H1 (cell line): ENCODE data around the gene KIF1B. TPM values are rescaled to one million over a fixed set of nuclear protein-coding genes. Genes with fewer than 3 reads are reported as not detected.

Source experiments
- GABPA ChIP-seq: IDR thresholded peaks from 2 replicates; pipeline ENCODE4 v1.6.1; 2011; ENCODE audit warnings: mild to moderate bottlenecking, low read length, moderate library complexity, borderline replicate concordance; ENCODE audit not compliant: insufficient read depth
- PHF8 ChIP-seq: fragments of 200-600 bp; sonication (generic); conservative IDR thresholded peaks from 2 replicates; pipeline ENCODE4 v1.7.1; 2012; ENCODE audit warnings: low read depth, mild to moderate bottlenecking, inconsistent platforms, low read length, moderate library complexity
- POLR2A ChIP-seq, 2 experiments: IDR thresholded peaks; 1 replicate in 1 of 2; 2 replicates in 1 of 2; pipeline ENCODE4 v1.6.1; 2011; ENCODE audit warnings: low read depth in 2 of 2, low read length in 2 of 2, mild to moderate bottlenecking in 2 of 2; ENCODE audit errors: control extremely low read depth in 1 of 2
- POU5F1 ChIP-seq: IDR thresholded peaks from 2 replicates; pipeline ENCODE4 v1.6.1; 2011; ENCODE audit warnings: low read depth, mild to moderate bottlenecking, low read length, moderate library complexity
- SP2 ChIP-seq: IDR thresholded peaks from 2 replicates; pipeline ENCODE4 v1.6.1; 2012; ENCODE audit warnings: mild to moderate bottlenecking, low read length, inconsistent platforms
- TCF12 ChIP-seq: IDR thresholded peaks from 2 replicates; pipeline ENCODE4 v1.6.1; 2011; ENCODE audit warnings: low read depth, mild to moderate bottlenecking, low read length
- polyA plus RNA-seq, 7 experiments: library from polyadenylated mRNA; depleted of rRNA in 3 of 7; stranded (reverse) in 5 of 7; unstranded in 2 of 7; fragments of >200 nt in 5 of 7; fragments of 200-250 nt in 2 of 7; gene quantifications; 1 replicate in 5 of 7; 2 replicates in 1 of 7; 4 replicates in 1 of 7; pipeline versions ENCODE4 v1.2.1 to v1.2.3, GENCODE V29; 2011 to 2013; ENCODE audit warnings: missing spikeins in 2 of 7, mixed read lengths in 2 of 7
- total RNA-seq: library from RNA; stranded (reverse); fragmentation: NEBNext Ultra II Directional; extraction: Animal tissue kit (Norgen Biotek cat#: 25700); gene quantifications from 2 replicates; pipeline ENCODE4 v1.2.1, GENCODE V29; 2021
- TF ChIP-seq, protein P1 (sequence below): IDR thresholded peaks from 2 replicates; pipeline ENCODE4 v1.6.1; 2012; ENCODE audit warnings: inconsistent platforms

The KIF1B gene
- total and polyA plus RNA-seq, 2 of the 8 experiments (the other 6 are each of a cell fraction or from before 2014, with no cell fraction given): 39.1 to 74.2 TPM

DNA sequence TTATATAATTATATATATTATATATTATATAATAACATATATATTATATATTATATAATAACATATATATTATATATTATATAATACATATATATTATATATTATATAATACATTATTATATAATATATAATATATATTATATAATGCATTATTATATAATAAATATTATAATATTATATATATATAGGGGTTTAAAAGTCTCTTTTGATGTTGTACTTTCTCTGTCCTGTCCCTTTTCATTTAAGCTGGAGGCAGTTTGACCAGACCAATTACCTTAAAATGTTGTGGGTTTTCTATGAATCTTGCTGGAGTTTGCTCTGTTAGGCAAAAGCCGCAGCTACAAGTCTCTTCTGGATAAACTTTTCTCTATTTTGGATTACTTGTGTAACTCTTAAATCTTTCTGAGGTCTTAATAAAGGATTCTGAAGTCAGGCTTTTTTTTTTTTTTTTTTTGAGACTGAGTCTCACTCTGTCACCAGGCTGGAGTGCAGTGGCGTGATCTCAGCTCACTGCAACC, 22.2 kb upstream of the KIF1B start (continued):
- TF ChIP-seq POU5F1 (no peak), GABPA (no peak), POLR2A (IDR thresholded peaks at IDR 0.05; ENCODE audit: control extremely low read depth in 1 of 2, low read depth in 2 of 2, low read length in 2 of 2) (no peak), PHF8 (no peak), SP2 (no peak), TCF12 (no peak)
- TF ChIP-seq, protein P1, sequence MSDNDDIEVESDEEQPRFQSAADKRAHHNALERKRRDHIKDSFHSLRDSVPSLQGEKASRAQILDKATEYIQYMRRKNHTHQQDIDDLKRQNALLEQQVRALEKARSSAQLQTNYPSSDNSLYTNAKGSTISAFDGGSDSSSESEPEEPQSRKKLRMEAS: no peak
